Measurements from ENCODE around the gene DNMT1.

GRCh38 chr19:10102787-10103236 lies 91.9 kb downstream of the DNMT1 start:
- TF ChIP-seq, protein P1, sequence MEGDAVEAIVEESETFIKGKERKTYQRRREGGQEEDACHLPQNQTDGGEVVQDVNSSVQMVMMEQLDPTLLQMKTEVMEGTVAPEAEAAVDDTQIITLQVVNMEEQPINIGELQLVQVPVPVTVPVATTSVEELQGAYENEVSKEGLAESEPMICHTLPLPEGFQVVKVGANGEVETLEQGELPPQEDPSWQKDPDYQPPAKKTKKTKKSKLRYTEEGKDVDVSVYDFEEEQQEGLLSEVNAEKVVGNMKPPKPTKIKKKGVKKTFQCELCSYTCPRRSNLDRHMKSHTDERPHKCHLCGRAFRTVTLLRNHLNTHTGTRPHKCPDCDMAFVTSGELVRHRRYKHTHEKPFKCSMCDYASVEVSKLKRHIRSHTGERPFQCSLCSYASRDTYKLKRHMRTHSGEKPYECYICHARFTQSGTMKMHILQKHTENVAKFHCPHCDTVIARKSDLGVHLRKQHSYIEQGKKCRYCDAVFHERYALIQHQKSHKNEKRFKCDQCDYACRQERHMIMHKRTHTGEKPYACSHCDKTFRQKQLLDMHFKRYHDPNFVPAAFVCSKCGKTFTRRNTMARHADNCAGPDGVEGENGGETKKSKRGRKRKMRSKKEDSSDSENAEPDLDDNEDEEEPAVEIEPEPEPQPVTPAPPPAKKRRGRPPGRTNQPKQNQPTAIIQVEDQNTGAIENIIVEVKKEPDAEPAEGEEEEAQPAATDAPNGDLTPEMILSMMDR (conservative IDR thresholded peaks at IDR 0.05), result no peak
- TF ChIP-seq EZH2 (IDR thresholded peaks at IDR 0.05; ENCODE audit: low read depth), result no peak
